ENCODE results near the gene STK10.
"Not testable (repeated sequence)": the region's sequence is repeated elsewhere in the genome, so short reads cannot be mapped to it uniquely, and the experiment has no call there.

STK10 gene

DNA sequence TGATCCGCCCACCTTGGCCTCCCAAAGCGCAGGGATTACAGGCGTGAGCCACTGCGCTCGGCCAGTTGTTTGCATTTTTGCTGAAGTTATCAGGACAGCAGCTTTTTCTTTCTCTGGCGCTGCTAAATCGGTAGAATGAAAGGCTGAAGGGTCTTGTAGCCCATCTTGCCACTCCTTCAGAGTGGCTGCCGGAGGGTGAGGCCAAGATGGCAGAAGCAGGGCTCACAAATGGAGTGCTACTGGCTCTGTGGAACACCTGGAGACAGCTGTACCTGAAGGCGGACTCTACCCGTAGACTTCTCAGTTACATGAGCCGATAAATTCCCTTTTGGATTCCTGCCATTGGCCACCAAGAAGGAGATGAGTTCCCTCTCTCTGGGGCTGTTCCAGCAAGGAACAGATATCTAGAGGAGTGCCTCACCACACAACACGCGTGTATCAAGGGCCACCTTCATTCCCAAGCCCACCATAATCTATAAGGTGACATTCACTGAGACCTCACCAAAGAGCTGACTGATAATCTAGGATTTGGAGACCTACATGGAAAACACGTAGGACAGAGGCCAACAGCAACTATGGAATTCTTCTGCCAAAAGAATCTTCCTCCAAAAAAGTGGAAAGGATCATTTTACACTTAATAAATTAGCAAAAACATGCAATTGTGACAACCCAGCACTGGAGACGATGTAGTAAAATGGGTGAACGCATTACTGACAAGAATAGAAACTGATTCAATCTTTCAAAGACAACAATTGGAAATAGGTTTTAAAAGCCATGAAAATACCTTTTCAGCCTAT lies 21.8 kb downstream of the STK10 start:
- no peak for DNase-seq (ENCODE audit: low read depth, low spot score)

DNA sequence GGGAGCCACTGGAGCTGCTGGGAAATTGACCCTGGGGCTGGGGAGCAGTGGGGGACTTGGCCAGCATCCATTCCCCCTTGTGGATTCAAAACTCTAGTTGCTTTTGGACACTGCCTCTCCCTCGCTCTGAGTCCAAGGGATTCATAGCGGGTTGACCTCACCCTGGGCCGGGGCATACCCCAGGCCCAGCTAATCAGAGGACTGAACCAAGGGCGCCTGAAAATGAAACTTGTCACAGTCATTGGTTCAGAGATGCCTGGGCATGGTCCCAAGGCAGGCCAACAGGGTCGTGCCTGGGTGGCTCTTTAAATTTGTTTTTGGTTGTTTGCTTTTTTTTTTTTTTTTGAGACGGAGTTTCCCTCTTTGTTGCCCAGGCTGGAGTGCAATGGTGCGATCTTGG lies 22.6 kb downstream of the STK10 start:
- DNase-seq (ENCODE audit: low read depth, low spot score): no peak

DNA sequence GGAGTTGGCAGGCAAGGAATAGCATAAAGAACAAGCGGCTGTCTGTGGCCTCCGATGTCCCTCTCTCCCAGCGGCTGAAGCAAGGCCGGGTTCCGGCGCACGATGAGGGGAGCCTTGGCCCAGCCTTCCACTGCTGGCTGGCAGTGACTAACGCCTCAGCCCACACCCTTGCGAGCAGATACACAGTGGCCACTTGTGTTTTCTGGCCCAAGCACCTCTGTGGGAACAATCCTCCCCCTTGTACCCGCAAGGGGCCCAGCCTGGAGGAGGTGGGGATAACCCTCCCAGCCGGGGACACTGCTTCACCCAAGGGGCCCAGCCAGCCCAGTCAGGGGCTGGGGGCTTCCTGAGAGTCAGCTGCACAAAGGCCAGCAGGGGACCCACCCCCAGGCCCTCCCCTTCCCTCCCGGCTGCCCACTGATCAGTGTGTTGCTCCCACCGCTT lies 23.2 kb downstream of the STK10 start:
- DNase-seq (ENCODE audit: low read depth, low spot score): no peak

DNA sequence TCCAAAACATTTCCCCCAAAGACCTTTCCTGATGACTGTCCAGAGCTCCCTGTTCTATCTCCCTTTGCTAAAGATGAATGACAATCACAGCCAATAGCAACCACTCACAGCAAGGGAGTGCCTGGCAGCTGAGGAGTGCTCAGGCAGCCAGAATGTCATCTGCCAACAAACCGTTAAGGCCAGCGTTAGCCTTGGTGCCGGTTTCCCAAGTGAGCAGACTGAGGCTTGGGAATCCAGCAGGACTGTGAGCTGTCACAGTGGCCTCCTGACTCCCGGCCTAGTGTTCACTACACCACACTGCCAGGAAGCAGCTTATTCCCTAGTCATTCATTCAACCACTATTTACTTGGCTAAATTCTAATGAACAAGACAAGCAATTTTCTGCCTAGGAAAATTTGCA lies 24.7 kb downstream of the STK10 start:
- no peak for DNase-seq (ENCODE audit: low read depth, low spot score)

DNA sequence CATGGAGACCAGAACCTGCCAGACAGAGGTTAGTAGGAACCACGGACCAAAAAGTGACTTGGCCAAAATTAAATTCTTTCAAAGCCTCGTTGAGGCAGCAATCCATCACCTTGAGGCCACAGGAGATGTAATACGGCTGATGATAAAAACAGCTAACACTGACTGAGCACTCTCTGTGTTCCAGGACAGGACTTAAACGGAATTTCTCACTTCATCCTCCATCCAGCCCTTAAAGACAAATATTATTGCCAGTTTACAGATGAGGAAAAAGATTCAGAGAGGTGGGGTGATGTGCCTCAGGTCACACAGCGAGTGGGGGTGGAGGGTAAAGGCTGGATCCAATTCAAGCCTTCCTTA lies 25.1 kb downstream of the STK10 start:
- DNase-seq (ENCODE audit: low read depth, low spot score): no peak

DNA sequence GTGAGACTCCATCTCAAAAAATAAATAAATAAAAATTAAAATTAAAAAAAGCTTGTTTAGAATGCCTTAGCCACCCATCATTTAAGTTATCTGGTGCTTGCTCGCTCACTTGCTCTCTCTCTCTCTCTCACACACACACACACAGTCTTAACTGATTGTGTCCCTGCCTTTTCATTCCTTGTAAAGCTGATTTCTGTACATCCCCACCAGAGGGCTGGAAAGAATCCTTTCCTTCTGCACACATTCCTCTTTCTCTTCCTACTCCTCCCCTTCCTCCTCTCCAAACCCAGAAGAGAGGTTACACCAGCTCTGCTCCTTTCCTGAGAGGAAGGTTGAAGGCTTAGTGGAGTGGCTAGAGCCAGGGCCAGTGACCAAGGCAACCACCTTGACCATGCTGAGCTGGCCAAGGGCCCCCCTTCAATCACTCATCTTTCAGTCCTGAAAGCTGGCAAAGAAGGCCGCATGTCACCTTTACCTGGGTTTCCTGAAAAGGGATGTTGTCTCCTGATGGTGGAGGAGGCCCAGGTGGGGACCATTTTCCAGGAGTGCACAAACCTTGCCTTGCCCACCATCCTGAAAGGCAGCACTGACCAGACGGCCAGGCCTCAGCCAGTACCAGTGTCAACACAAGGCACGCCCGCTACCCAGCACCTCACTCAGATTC lies 25.6 kb downstream of the STK10 start:
- no peak for DNase-seq (ENCODE audit: low read depth, low spot score)

DNA sequence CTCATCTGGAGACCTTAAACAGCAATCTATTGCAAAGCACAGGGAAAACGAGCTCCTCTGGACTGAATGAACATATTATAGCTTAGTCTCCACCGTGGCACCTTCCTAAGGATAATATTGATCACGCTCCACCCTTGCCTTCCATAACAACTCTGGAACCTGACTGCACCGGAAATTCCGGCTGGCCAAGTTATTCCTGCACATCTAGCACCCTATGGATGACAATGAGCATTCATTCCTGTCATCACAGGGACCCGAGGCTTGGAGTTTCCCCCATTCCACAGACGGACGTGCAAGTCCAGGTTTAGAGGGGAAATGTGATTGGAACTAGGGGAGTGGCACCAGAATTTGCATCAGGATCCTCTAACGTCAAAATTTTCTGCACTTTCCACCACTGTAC lies 27.5 kb downstream of the STK10 start:
- DNase-seq (ENCODE audit: low read depth, low spot score): no peak

DNA sequence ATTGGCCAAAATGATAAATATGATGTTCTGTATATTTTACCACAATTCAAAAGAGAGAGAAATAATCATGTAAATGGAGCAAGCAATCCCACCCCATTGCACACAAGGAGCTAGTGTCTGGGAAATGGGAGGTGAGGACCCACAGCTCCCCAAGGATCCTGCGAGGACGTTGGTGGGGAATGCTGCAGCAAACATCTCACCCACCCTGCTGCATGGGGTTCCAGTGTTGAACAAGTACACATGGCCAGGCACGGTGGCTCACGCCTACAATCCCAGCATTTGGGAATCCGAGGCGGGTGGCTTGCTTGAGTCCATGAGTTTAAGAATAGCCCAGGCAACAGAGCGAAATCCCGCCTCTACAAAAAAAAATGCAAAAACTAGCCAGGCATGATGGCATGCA lies 29.0 kb downstream of the STK10 start:
- no peak for DNase-seq (ENCODE audit: low read depth, low spot score)

DNA sequence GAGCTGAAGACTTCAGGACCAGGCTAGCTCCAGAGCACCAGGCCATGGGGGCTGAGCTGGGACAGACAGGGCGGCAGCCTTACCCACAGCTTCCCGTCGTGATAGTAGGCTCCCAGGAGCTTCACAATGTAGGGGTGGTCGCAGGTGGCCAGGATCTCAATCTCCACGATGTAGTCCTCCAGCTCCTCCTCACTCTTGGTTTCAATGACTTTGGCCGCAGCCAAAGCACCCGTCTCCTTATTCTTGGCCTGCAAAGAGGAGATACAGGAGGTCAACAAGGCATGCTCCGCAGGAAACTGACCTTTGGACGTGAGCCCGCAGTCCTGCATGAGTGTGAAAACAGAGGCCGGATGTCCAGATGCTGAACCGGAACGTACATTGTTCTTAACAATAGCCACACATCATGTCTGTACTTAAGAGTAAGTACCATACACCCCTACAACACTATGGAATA lies 31.5 kb downstream of the STK10 start:
- no peak for DNase-seq (ENCODE audit: low read depth, low spot score)

DNA sequence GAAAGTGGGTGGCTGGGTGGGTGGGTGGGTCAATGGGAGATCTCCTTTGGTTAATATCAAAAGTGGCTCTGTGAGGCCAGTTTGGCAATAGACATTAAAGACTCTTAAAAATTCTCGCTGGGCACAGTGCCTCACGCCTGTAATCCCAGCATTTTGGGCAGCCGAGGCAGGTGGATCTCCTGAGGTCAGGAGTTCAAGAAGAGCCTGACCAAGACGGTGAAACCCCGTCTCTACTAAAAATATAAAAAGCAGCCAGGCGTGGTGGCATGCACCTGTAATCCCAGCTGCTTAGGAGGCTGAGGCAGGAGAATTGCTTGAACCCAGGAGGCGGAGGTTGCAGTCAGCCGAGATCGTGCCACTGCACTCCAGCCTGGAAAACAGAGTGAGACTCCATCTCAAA lies 32.9 kb downstream of the STK10 start:
- not testable (repeated sequence) for DNase-seq (ENCODE audit: low read depth, low spot score)

DNA sequence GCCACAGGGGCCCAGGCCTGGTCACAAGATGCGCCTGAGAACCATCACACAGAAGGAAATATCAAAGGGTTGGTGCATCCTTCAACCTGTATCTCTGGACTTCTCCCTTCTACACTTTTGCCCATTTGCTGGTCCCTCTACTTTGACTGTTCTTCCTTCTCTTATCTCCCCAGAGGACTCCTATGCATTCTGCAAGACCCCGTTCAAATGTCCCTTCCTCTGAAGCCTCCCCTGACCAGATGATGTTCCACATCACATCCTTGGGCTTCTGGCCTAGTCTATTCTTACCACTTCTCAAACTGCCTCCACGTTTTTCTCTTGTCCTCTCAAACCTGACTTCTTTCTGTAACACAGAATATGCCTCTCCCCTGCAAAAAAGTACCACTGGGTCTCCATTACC lies 34.3 kb downstream of the STK10 start:
- DNase-seq (ENCODE audit: low read depth, low spot score): no peak

DNA sequence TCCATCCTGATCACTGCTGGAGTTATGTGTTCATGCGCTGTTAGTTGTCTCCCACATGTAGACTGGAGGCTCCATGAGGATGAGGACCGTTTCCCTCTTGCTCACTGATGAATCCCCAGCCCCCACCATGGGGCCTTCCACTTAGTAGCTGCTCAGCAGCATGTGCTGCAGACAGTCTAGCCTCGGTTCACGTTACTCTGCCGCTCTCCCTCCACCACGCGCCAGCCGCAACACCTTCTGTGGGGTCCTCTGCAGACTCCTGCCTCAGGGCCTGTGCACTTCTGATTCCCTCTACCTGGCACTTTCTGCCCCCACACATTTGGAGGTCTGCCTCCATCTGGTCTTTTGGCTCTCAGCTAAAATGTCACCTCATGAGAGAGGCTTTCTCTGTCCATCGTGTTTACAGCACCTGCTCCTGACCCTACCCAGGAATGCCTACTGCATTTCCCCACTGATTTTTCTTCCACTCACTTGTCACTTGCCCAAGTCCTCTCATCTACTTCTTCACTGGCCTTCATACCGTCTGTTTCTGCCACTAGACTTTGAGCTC lies 36.3 kb downstream of the STK10 start:
- no peak for DNase-seq (ENCODE audit: low read depth, low spot score)

DNA sequence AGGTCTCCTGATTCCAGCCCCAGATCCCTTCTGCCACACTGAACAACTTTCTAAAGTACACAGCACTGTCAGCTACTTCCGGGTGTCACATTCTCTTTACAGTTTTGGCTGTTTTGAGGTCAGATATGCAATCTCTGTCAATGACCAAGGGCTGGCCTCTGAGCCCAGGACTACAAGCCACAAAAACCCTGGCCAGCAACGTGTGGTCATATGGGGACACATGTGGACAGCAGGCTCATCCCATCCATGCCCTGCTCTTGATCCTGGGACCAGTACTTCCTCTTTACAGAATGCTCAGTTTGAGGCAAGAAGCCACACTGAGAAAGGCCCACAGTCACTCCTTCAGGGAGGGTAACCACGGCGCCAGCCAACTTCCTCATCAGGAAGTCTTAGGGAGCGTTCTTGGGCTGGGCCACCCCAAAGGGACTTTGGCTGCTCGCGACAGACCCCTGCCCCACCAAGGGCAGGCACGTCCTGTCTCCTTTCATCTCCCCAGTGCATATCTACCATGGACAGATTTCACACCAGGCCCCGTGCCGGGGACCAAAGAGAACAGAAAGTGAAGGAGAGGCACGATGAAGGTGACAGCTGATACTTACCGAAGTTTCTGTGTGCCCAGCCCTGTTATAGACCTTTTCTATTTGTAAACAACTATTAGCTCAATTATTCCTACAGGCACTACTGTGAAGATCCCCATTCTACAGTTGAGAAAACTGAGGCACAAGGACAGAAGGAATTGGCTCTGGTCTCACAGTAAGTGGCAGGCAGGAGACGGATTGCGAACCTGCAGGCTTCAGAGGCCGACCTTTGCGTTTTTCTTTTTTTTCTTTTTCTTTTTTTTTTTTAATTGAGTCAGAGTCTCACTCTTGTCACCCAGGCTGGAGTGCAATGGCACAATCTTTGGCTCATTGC lies 37.3 kb downstream of the STK10 start:
- DNase-seq (ENCODE audit: low read depth, low spot score): no peak

DNA sequence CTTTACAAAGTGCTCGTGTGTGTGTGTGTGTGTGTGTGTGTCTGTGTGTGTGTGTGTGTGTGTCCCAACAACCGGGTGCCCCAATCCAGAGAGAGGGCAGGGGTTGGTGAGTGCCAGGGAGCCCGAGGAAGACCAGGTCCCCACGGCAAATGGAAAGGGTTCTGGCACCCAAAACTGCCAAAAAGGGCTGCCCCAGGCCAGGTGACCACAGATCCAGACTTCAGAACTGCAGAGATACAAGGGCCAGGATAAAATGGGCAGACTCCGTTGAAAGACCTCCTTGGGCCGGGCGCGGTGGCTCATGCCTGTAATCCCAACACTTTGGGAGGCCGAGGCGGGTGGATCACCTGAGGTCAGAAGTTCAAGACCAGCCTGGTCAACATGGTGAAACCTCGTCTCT lies 38.5 kb downstream of the STK10 start:
- DNase-seq (ENCODE audit: low read depth, low spot score): not testable (repeated sequence)

DNA sequence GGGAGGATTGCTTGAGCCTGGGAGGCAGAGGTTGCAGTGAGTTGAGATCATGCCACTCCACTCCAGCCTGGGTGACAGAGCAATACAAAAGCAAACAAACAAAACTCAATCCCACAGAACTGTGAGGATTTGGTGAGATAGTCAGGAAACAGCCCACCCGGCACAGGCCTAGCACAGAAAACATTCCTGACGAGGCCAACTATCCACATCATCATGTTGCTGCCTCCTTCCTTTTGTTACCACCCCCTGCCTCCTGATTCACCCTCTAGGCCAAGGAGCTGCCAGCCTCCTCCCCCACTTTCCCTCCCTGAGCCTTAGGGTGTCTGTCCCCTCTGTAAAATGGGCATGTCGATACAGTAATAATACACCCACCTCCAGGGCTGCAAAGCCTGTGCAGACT lies 39.0 kb downstream of the STK10 start:
- DNase-seq (ENCODE audit: low read depth, low spot score): no peak

DNA sequence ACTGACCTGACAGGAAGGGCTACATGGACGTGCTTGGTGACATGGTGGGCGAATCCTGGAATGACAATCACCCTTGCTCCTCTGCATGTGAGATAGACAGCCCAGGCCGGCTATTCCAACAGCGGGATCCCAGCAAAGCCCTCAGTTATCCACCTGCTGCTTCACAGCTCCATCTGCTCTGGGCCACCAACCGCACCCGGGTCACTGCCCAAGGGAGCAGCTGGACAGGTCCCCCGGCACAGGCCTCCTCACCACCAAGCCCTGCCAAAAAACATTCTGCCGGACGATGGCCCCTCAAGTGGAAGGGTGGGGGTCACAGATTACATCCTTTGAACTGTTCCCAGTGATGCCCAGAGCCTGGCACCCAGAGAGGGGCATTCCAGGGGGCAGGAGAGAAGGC lies 39.6 kb downstream of the STK10 start:
- no peak for DNase-seq (ENCODE audit: low read depth, low spot score)

DNA sequence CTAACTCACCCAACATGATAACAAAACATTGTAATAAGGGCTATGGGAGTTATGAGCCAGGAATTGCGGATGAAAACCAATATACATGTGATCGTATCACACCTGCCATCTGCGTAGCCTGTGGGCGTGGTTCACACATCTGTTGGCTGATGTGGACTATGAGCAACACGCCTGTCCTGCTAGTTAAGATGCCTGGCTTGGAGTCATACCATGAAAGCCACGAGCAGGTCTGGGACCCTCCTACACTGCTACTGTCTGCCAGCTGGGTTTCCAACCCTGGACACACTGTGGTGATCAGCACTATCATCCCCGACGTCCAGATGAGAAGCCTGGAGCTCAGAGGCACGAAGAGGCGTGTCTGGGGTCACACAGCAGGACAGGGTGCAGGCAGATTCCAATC lies 40.2 kb downstream of the STK10 start:
- no peak for DNase-seq (ENCODE audit: low read depth, low spot score)

DNA sequence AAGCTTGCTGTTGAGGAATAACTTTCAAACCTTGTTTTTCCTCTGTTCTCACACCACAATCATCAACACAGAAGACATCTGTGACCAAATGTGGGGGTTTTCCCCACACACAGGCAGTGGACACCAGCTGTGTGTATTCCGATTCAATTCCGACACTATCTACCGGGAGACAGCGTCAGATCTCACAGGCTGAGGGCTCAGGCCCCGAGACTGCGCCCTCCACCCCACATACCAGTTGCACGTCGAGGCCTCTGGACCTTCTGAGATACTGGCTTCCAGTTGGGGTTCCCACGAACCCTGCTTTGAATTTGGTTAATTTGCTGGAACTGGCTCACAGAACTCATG lies 41.3 kb downstream of the STK10 start:
- no peak for DNase-seq (ENCODE audit: low read depth, low spot score)

DNA sequence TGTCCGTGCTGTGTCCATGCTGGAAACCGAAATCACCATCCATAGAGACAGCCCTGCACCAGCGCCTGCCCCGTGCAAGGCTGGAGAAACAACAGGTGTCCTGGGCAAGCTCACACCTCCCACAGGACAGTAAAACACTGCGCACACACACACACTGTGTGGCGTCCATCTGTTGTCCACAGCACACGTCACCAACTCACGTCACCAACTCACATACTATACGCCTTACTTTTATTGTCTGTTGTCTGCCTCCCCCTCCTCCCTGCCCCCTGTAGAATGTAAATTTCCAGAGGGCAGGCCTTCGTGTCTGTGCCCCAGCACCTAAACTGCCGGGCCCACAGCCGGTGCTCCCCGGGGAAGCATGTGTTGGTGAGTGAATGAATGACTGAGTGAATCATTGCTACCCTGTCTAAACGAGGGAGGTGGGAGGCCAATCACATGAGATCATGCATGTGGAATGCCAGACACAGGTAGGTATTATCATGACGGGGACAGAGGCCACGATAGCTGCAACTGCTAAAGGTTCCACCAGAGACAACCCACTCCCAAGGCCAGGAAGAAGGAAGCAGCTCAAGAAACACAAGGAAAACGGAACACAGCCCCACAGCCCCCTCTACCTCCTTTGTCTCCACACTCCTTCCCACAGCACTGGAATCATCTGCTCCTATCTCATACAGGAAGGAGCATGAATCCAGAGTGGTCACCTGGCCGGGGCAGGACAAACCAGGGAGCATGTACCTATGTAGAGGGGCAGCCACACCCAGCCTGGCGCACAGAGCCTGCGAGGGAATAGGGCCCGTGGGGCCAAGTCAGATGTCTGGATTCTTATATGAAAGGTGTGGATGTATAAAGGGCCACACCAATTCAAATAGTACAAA lies 41.9 kb downstream of the STK10 start:
- DNase-seq (ENCODE audit: low read depth, low spot score): no peak

DNA sequence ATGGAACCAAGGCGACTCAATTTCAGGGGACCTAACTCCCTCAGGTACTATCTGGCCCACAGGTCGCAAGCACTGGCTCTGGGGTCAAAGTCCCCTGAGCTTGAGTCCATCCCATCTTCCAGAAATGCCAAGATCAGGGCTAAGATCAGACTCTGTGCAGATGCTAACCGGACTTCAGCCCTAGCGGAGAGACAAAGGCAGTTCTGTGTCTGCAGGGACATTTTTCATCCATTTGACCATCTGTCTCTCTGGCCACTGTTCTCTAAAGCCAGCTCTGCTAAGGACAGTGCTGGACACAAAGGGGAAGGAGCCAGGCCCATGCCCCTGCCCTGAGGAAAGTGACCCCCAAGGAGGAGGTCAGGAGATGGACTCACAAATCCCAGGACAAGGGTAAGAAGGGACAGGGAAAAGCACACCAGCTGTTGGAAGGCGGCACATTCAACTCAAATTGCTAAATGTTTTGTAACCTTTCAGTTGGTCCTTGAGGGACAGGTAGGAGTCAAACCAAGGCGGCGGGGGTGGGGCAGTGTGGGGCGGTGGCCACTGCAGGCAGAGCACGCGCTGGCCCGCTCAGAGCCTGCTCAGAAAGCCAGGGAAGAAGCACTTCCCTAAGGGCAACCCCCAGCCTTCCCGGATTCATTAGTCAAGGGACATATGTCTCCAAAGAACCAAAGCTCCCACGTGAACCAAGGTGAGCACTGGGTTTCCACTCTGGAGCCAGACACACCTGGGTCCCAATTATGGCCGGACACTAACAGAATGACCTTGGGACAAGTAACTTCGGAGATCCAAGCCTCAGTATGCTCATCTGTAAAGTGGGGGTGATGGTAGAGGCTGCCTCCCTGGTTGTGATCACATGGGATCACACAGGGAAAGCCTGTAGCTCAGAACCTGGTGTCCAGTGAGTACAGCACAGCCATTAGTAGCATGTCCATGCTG lies 42.8 kb downstream of the STK10 start:
- no peak for DNase-seq (ENCODE audit: low read depth, low spot score)

All from smooth muscle cell of the brain vasculature (primary cell).